ENCODE measurements around the gene RAD9A.
A peak's percentile ranks its signal among the peaks of the same experiment; 100 is the strongest.

RAD9A gene

GRCh38 chr11:67355023-67355793 lies 36.6 kb upstream of the RAD9A start:
- no peak for TF ChIP-seq CTCF (conservative IDR thresholded peaks at IDR 0.05)
- TF ChIP-seq ZFX (IDR thresholded peaks at IDR 0.05), result no peak
- peak overlapping the region; percentile 5; the same call in 1 of the 2 replicates for H3K27ac ChIP-seq

- peak overlapping the region; percentile 13 for H3K27ac ChIP-seq
- TF ChIP-seq CTCF (conservative IDR thresholded peaks at IDR 0.05), result no peak
- no peak for TF ChIP-seq ZFX (IDR thresholded peaks at IDR 0.05)
Measured at GRCh38 chr11:67355794-67356386, 35.9 kb upstream of the RAD9A start.

- peak overlapping the region; percentile 13 for H3K27ac ChIP-seq
- TF ChIP-seq ZFX (IDR thresholded peaks at IDR 0.05) (no peak), CTCF (conservative IDR thresholded peaks at IDR 0.05) (no peak)
Measured at GRCh38 chr11:67356387-67356863, 35.4 kb upstream of the RAD9A start.

- TF ChIP-seq ZFX (IDR thresholded peaks at IDR 0.05) (no peak), CTCF (conservative IDR thresholded peaks at IDR 0.05) (peak; percentile 97)
- H3K27ac ChIP-seq, result peak overlapping the region; percentile 13
Measured at GRCh38 chr11:67356864-67357561, 34.8 kb upstream of the RAD9A start.

- TF ChIP-seq CTCF (conservative IDR thresholded peaks at IDR 0.05) (no peak), ZFX (IDR thresholded peaks at IDR 0.05) (no peak)
- H3K27ac ChIP-seq, result no peak overlapping the region
Measured at GRCh38 chr11:67357831-67358670, 33.7 kb upstream of the RAD9A start.

- TF ChIP-seq ZFX (IDR thresholded peaks at IDR 0.05), result no peak
- TF ChIP-seq CTCF (conservative IDR thresholded peaks at IDR 0.05), result no peak
- no peak overlapping the region for H3K27ac ChIP-seq
Measured at GRCh38 chr11:67364169-67364568, 27.6 kb upstream of the RAD9A start.

Measured in C4-2B (cell line).